ENCODE measurements around the gene CARMIL3. TPM values are rescaled to one million over a fixed set of nuclear protein-coding genes. Genes with fewer than 3 reads are reported as not detected.

CARMIL3 gene
- total and polyA plus RNA-seq, 2 experiments from 2014 or later, result not detected

GRCh38 chr14:24085215-24085614, 33.4 kb downstream of the CARMIL3 start:
- 75 to 80% methylated on average over 3 of the region's 3 CpGs for WGBS, 2 experiments (ENCODE audit: low coverage in 1 of 2, low lambda C conversion rate in 2 of 2, missing lambda C conversion rate in 2 of 2)
- TF ChIP-seq EZH2 (IDR thresholded peaks at IDR 0.05; ENCODE audit: insufficient read depth, poor library complexity, severe bottlenecking) (no peak), EZH2phosphoT487 (IDR thresholded peaks at IDR 0.05; ENCODE audit: insufficient read depth, low read depth) (no peak)

DNA sequence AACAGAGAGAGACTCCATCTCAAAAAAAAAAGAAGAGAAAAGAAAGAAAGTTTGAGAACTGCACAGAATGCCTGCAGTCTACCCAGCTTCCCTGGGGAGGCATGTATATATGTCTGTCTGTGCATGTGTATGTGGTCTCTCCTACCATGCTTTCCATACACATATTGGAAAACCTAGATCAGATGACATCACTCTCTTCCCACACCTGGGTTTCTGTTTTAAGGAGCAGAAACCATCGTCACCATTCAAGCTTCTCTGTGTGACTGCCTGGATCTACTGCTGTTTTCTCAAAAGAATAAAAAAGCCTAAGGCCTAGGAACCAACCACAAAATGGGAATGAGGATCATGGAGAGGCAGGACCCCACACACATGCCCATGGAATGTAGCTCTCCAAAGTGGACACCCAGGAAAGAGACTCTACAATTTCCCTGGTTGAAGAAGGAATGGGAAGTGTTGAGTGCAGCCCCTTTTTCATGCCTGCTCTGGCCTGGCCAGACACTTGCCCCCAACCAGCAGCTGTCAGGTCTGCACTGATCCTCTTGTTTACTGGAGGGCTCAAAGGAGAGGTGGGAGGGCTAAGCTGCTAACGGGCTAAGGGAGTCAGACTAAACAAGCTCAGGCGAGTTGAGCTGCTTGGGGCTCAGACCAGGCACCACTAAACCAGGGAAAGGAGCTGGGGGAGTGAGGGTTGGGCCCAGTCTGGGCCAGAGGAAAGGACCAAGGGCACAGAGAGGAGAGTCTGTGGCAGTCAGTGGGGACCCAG, 34.6 kb downstream of the CARMIL3 start:
- 57 to 64% methylated on average over 3 of the region's 3 CpGs for WGBS, 2 experiments (ENCODE audit: low coverage in 1 of 2, low lambda C conversion rate in 2 of 2, missing lambda C conversion rate in 2 of 2)
- H3K36me3 ChIP-seq (ENCODE audit: low read depth), result no peaks in the 10 kb centered on the region
- TF ChIP-seq EZH2 (IDR thresholded peaks at IDR 0.05; ENCODE audit: insufficient read depth, poor library complexity, severe bottlenecking) (no peak), EZH2phosphoT487 (IDR thresholded peaks at IDR 0.05; ENCODE audit: insufficient read depth, low read depth) (no peak)
- no peaks in the 10 kb centered on the region for H3F3A ChIP-seq (ENCODE audit: insufficient read depth)
- no peak overlapping the region for H2AFZ ChIP-seq
- H3K4me2 ChIP-seq (ENCODE audit: unreplicated experiment), result no peak overlapping the region
- H3K9ac ChIP-seq, result no peak overlapping the region
- in situ Hi-C loops (cut with MboI), result no loop called here
- DNase-seq, result no peak
- no peaks in the 10 kb centered on the region for H3K79me2 ChIP-seq (ENCODE audit: insufficient read depth)
- H3K9me2 ChIP-seq (ENCODE audit: insufficient read depth), result no peaks in the 10 kb centered on the region
- H4K20me1 ChIP-seq (ENCODE audit: insufficient read depth), result no peaks in the 10 kb centered on the region
- no peaks in the 10 kb centered on the region for H3K4me1 ChIP-seq (ENCODE audit: insufficient read depth)
- no peaks in the 10 kb centered on the region for H3K9me3 ChIP-seq (ENCODE audit: low read depth)
- no peak overlapping the region for H3K4me3 ChIP-seq
- H3K27me3 ChIP-seq (replicated peaks; ENCODE audit: insufficient read depth), result peaks cover 14% of the 10 kb centered on the region; the same call in 1 of the 2 replicates
- H3K27ac ChIP-seq, result no peak overlapping the region

More at GRCh38 chr14:24085215-24085614, 33.4 kb downstream of the CARMIL3 start:
- Histone ChIP-seq H3K4me3 (no peak overlapping the region), H3K9me3 (ENCODE audit: low read depth) (no peaks in the 10 kb centered on the region), H3K9me2 (ENCODE audit: insufficient read depth) (no peaks in the 10 kb centered on the region), H3K4me2 (ENCODE audit: unreplicated experiment) (no peak overlapping the region), H4K20me1 (ENCODE audit: insufficient read depth) (no peaks in the 10 kb centered on the region), H3K4me1 (ENCODE audit: insufficient read depth) (no peaks in the 10 kb centered on the region), H3K27me3 (replicated peaks; ENCODE audit: insufficient read depth) (peaks cover 14% of the 10 kb centered on the region; the same call in 1 of the 2 replicates), H3K27ac (no peak overlapping the region), H3K36me3 (ENCODE audit: low read depth) (no peaks in the 10 kb centered on the region), H3K79me2 (ENCODE audit: insufficient read depth) (no peaks in the 10 kb centered on the region), H3K9ac (no peak overlapping the region), H2AFZ (no peak overlapping the region), H3F3A (ENCODE audit: insufficient read depth) (no peaks in the 10 kb centered on the region)
- in situ Hi-C loops (cut with MboI), result no loop called here
- DNase-seq, result no peak

GRCh38 chr14:24087004-24087403, 35.2 kb downstream of the CARMIL3 start:
- TF ChIP-seq EZH2phosphoT487 (IDR thresholded peaks at IDR 0.05; ENCODE audit: insufficient read depth, low read depth) (no peak), EZH2 (IDR thresholded peaks at IDR 0.05; ENCODE audit: insufficient read depth, poor library complexity, severe bottlenecking) (no peak)
- no peaks in the 10 kb centered on the region for H3K9me3 ChIP-seq (ENCODE audit: low read depth)
- WGBS, 2 experiments (ENCODE audit: low coverage in 1 of 2, low lambda C conversion rate in 2 of 2, missing lambda C conversion rate in 2 of 2), result 40 to 42% methylated on average over 1 of the region's 1 CpG

GRCh38 chr14:24088095-24088494, 36.3 kb downstream of the CARMIL3 start:
- H2AFZ ChIP-seq, result no peak overlapping the region
- peaks cover 6% of the 10 kb centered on the region for H3F3A ChIP-seq (ENCODE audit: insufficient read depth)
- H3K4me2 ChIP-seq (ENCODE audit: unreplicated experiment), result no peak overlapping the region
- H3K27me3 ChIP-seq (replicated peaks; ENCODE audit: insufficient read depth), result 0 out of 2 replicates have a peak, but pooled peaks cover 2% of the 10 kb centered on the region
- H3K9ac ChIP-seq, result no peak overlapping the region
- no peaks in the 10 kb centered on the region for H3K4me1 ChIP-seq (ENCODE audit: insufficient read depth)
- H3K36me3 ChIP-seq (ENCODE audit: low read depth), result no peaks in the 10 kb centered on the region
- 54 to 70% methylated on average over 2 of the region's 2 CpGs for WGBS, 2 experiments (ENCODE audit: low coverage in 1 of 2, low lambda C conversion rate in 2 of 2, missing lambda C conversion rate in 2 of 2)
- H3K9me2 ChIP-seq (ENCODE audit: insufficient read depth), result no peaks in the 10 kb centered on the region
- H4K20me1 ChIP-seq (ENCODE audit: insufficient read depth), result no peaks in the 10 kb centered on the region
- no peak for TF ChIP-seq EZH2 (IDR thresholded peaks at IDR 0.05; ENCODE audit: insufficient read depth, poor library complexity, severe bottlenecking)
- no peak for TF ChIP-seq EZH2phosphoT487 (IDR thresholded peaks at IDR 0.05; ENCODE audit: insufficient read depth, low read depth)
- H3K27ac ChIP-seq, result no peak overlapping the region
- H3K9me3 ChIP-seq (ENCODE audit: low read depth), result no peaks in the 10 kb centered on the region
- in situ Hi-C loops (cut with MboI), result no loop called here
- H3K4me3 ChIP-seq, result no peak overlapping the region
- no peaks in the 10 kb centered on the region for H3K79me2 ChIP-seq (ENCODE audit: insufficient read depth)
- DNase-seq, result no peak

More at GRCh38 chr14:24087004-24087403, 35.2 kb downstream of the CARMIL3 start:
- Histone ChIP-seq H2AFZ (no peak overlapping the region), H3K79me2 (ENCODE audit: insufficient read depth) (no peaks in the 10 kb centered on the region), H3K9ac (no peak overlapping the region), H3K4me2 (ENCODE audit: unreplicated experiment) (no peak overlapping the region), H3F3A (ENCODE audit: insufficient read depth) (no peaks in the 10 kb centered on the region), H3K9me2 (ENCODE audit: insufficient read depth) (no peaks in the 10 kb centered on the region), H3K36me3 (ENCODE audit: low read depth) (no peaks in the 10 kb centered on the region), H3K4me1 (ENCODE audit: insufficient read depth) (no peaks in the 10 kb centered on the region), H3K27me3 (replicated peaks; ENCODE audit: insufficient read depth) (peaks cover 13% of the 10 kb centered on the region; the same call in 1 of the 2 replicates), H4K20me1 (ENCODE audit: insufficient read depth) (no peaks in the 10 kb centered on the region), H3K27ac (no peak overlapping the region), H3K4me3 (no peak overlapping the region)
- in situ Hi-C loops (cut with MboI), result no loop called here
- no peak for DNase-seq

Measured in GM23248 (cell line).